ENCODE data around the gene LYVE1. TPM values are rescaled to one million over a fixed set of nuclear protein-coding genes. Genes with fewer than 3 reads are reported as not detected.

Gene LYVE1
- total RNA-seq, 1 donor from 2014 or later = not detected

DNA sequence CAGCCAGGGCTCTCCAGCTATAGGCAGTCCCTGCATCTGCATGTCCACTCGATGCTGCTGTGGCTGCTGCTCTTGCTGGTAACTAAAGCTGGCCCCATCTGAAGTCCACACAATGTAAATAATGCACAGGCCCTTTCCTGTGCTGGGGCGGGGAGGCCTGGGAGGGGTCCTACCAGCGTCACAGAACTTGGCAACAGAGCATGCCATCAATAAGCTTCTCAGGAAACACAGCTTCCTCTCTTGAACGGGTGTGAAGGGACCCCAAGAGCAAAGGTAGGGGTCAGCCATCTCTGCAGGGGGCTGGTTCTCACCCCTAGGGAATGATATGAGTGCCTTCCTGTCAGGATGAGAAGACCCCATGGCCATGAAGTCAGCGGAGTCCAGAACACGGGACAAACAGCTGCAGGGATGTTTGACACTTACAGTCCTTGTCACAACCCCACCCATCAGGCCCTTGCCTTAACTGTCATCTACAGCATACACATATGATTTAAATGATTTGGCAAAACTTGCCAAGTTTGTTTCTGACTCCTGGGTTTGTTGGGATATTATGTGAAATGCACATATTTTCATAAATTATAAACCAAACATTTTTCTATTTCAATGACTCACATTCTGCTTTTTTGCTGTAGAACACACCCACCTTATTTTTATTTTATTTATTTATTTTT lies 39.1 kb upstream of the LYVE1 start:
- Histone ChIP-seq H3K27me3 (ENCODE audit: control insufficient read depth, insufficient read depth, low read length) (no peaks in the 10 kb centered on the region), H3K36me3 (ENCODE audit: control insufficient read depth, insufficient read depth, low read length) (no peaks in the 10 kb centered on the region), H3K4me3 (ENCODE audit: low read depth, low read length) (no peak overlapping the region)
- DNase-seq (ENCODE audit: low read depth) = no peak
- TF ChIP-seq, protein P1, sequence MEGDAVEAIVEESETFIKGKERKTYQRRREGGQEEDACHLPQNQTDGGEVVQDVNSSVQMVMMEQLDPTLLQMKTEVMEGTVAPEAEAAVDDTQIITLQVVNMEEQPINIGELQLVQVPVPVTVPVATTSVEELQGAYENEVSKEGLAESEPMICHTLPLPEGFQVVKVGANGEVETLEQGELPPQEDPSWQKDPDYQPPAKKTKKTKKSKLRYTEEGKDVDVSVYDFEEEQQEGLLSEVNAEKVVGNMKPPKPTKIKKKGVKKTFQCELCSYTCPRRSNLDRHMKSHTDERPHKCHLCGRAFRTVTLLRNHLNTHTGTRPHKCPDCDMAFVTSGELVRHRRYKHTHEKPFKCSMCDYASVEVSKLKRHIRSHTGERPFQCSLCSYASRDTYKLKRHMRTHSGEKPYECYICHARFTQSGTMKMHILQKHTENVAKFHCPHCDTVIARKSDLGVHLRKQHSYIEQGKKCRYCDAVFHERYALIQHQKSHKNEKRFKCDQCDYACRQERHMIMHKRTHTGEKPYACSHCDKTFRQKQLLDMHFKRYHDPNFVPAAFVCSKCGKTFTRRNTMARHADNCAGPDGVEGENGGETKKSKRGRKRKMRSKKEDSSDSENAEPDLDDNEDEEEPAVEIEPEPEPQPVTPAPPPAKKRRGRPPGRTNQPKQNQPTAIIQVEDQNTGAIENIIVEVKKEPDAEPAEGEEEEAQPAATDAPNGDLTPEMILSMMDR (IDR thresholded peaks at IDR 0.05; ENCODE audit: insufficient read depth, low read length, poor library complexity, severe bottlenecking) = no peak

DNA sequence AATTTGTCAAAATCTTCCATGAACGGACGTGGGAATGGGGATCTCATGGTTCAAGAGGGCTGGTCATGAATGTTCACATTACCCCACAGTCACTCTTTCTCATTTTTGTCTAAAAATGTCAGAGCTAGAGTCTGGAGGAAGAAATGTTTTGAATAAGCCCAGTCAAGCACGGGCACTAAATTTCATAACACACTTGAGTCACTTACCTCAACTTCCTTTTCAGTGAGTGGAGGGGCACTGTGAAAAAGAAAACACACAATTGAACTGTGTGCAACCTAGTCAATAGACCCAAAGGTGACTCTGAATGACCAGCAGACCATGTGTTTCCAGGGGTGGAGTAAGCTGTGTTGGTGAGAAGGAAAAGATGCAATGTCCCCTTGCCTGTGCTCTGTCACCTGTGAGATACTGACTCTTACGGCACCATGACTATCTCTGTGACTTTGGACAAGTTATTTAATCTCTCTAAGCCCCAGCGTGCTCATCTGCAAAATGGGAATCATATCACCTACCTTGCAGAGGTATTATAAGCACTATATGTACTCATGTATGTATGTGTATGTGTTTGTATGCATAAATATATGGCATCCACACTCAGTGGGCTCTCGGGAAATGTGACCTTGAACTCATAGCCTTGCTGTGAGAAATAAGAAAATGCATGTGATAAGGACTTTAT lies 38.2 kb upstream of the LYVE1 start:
- no peak overlapping the region for H3K4me3 ChIP-seq (ENCODE audit: low read depth, low read length)

DNA sequence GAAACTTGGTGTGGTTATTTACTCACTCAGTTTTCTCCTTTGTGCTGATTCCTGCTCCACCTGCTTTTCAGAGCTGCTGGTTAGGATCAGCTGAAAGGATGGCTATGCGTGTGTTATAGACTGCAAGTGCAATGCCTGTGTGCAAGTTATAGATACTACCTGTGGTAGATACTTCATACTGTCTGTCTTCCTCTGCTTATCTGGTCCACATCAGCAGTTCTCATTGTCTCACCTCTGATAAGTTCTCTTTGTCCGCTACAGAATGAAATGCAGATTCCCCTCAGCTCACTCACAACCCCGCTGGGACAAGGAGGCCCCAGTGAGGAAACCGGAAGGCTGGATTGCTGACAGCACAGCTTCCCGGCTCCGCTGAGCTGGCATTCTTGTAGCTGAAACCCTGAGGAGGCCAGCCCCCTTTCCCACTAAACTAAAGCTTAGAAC lies 37.5 kb upstream of the LYVE1 start:
- no peak for DNase-seq (ENCODE audit: low read depth)
- Histone ChIP-seq H3K27me3 (ENCODE audit: control insufficient read depth, insufficient read depth, low read length) (no peaks in the 10 kb centered on the region), H3K4me3 (ENCODE audit: low read depth, low read length) (no peak overlapping the region), H3K36me3 (ENCODE audit: control insufficient read depth, insufficient read depth, low read length) (no peaks in the 10 kb centered on the region)
- TF ChIP-seq, protein P1 (IDR thresholded peaks at IDR 0.05; ENCODE audit: insufficient read depth, low read length, poor library complexity, severe bottlenecking) = no peak

More for the DNA sequence above, 38.2 kb upstream of the LYVE1 start:
- TF ChIP-seq, protein P1 (IDR thresholded peaks at IDR 0.05; ENCODE audit: insufficient read depth, low read length, poor library complexity, severe bottlenecking) = no peak
- Histone ChIP-seq H3K36me3 (ENCODE audit: control insufficient read depth, insufficient read depth, low read length) (no peaks in the 10 kb centered on the region), H3K27me3 (ENCODE audit: control insufficient read depth, insufficient read depth, low read length) (no peaks in the 10 kb centered on the region)
- DNase-seq (ENCODE audit: low read depth) = no peak

DNA sequence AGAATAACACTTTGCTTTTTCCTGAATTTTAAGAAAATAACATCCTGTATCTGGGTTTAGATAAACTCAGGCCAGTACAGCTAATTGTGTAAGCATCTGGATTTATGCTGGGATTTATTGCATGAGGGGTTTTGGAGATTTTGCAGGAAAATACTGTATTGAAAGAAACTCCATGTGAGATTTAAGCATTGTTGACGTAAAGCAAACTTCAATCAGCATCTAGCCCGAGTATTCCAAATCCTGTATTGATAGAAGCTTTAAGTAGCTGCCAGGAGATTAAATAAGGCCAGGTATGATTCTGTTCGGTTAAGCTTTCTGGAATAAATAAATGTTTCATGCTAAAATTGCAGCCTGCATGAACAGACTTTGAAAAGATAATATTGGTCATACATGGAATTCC lies 36.3 kb upstream of the LYVE1 start:
- Histone ChIP-seq H3K36me3 (ENCODE audit: control insufficient read depth, insufficient read depth, low read length) (no peaks in the 10 kb centered on the region), H3K27me3 (ENCODE audit: control insufficient read depth, insufficient read depth, low read length) (no peaks in the 10 kb centered on the region), H3K4me3 (ENCODE audit: low read depth, low read length) (no peak overlapping the region)
- TF ChIP-seq, protein P1 (IDR thresholded peaks at IDR 0.05; ENCODE audit: insufficient read depth, low read length, poor library complexity, severe bottlenecking) = no peak
- no peak for DNase-seq (ENCODE audit: low read depth)

DNA sequence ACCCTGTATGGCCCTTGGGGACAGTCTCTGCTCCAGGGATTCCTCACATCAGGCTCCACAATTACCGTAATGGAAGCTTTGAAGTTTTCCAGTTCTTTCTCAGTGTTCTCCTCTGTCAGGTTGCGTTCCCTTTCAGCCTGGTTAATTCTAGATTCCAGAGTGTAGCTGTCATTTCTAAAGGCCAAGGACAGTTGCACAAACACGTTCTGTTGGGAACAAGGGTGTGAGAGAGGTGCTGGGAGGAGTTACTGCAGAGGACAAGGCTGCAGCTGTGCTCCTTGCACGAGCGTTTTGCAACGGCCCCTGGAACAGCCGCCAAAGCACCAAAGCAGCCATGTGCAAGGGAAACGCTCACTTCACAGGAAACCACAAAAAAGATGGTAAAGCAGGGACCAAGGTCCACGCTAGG lies 35.9 kb upstream of the LYVE1 start:
- Histone ChIP-seq H3K27me3 (ENCODE audit: control insufficient read depth, insufficient read depth, low read length) (no peaks in the 10 kb centered on the region), H3K4me3 (ENCODE audit: low read depth, low read length) (no peak overlapping the region), H3K36me3 (ENCODE audit: control insufficient read depth, insufficient read depth, low read length) (no peaks in the 10 kb centered on the region)
- TF ChIP-seq, protein P1 (IDR thresholded peaks at IDR 0.05; ENCODE audit: insufficient read depth, low read length, poor library complexity, severe bottlenecking) = no peak
- no peak for DNase-seq (ENCODE audit: low read depth)
